CD4-positive, alpha-beta T cell (primary cell): Measurements from ENCODE around the gene RPL7A. TPM values are rescaled to one million over a fixed set of nuclear protein-coding genes. Genes with fewer than 3 reads are reported as not detected.

ENCODE experiments used
- ATAC-seq: fragments of 200-7000 bp; cut with Tn5 transposase; one replicate; pipeline ENCODE4 v1.10.0; 2022; ENCODE audit warnings: mild to moderate bottlenecking; ENCODE audit not compliant: poor library complexity
- CTCF ChIA-PET: fragments of 350-600 bp; sonication (Branson Sonifier 250); formaldehyde crosslinking; loops from one replicate; lab custom pipeline; 2021; ENCODE audit warnings: antibody characterized with exemption, inconsistent platforms; lab: Charles Lee
- POLR2A ChIA-PET: fragments of 350-600 bp; sonication (Branson Sonifier 250); formaldehyde crosslinking; loops from one replicate; lab custom pipeline; 2021; ENCODE audit warnings: antibody characterized with exemption, inconsistent platforms; lab: Charles Lee
- DNase-seq, 14 experiments: peaks; one replicate each; pipeline ENCODE4 v3.0.0-alpha.2; 2013 to 2020; ENCODE audit warnings: mixed read lengths in 2 of 14
- H3K27ac ChIP-seq, 2 donors: one replicate each; pipeline versions ENCODE4 v1.5.1 to v1.7.0; 2013; ENCODE audit warnings: low read length in 2 of 2, low read depth in 1 of 2, mild to moderate bottlenecking in 1 of 2
- H3K27me3 ChIP-seq, 2 experiments: 1 replicate in 1 of 2; 2 replicates in 1 of 2; pipeline versions ENCODE4 v1.6.1 to v1.7.0; 2013; ENCODE audit warnings: low read length in 2 of 2, control low read depth in 1 of 2, mild to moderate bottlenecking in 1 of 2, moderate library complexity in 1 of 2; ENCODE audit not compliant: insufficient read depth in 2 of 2, control insufficient read depth in 1 of 2
- H3K36me3 ChIP-seq: one replicate; pipeline ENCODE4 v1.6.1; 2013; ENCODE audit warnings: low read length, control low read depth; ENCODE audit not compliant: insufficient read depth
- H3K4me1 ChIP-seq: one replicate; pipeline ENCODE4 v1.6.1; 2013; ENCODE audit warnings: low read length, control low read depth; ENCODE audit not compliant: insufficient read depth
- H3K4me3 ChIP-seq: one replicate; pipeline ENCODE4 v1.5.1; 2013; ENCODE audit warnings: mild to moderate bottlenecking, low read length, moderate library complexity
- H3K9me3 ChIP-seq, 2 experiments: 1 replicate in 1 of 2; 2 replicates in 1 of 2; pipeline versions ENCODE4 v1.6.1 to v1.7.0; 2013; ENCODE audit warnings: low read length in 2 of 2, mild to moderate bottlenecking in 2 of 2, control low read depth in 1 of 2, moderate library complexity in 1 of 2; ENCODE audit not compliant: control insufficient read depth in 1 of 2, insufficient read depth in 1 of 2
- H3K27ac Mint-ChIP-seq: one replicate; pipeline ENCODE4 v1.8.0; 2020; ENCODE audit warnings: mixed read lengths
- H3K27me3 Mint-ChIP-seq: one replicate; pipeline ENCODE4 v1.8.0; 2021; ENCODE audit warnings: mixed read lengths
- H3K36me3 Mint-ChIP-seq: one replicate; pipeline ENCODE4 v1.8.0; 2021; ENCODE audit warnings: low read depth, mixed read lengths
- H3K4me1 Mint-ChIP-seq: one replicate; pipeline ENCODE4 v1.8.0; 2021; ENCODE audit warnings: low read depth, mixed read lengths
- H3K4me3 Mint-ChIP-seq: one replicate; pipeline ENCODE4 v1.8.0; 2020; ENCODE audit warnings: mild to moderate bottlenecking, mixed read lengths
- H3K9me3 Mint-ChIP-seq: one replicate; pipeline ENCODE4 v1.8.0; 2020; ENCODE audit warnings: mixed read lengths
- CTCF ChIP-seq: fragments of 200-600 bp; IDR thresholded peaks from one replicate; pipeline ENCODE4 v1.8.0; 2022; ENCODE audit warnings: antibody characterized with exemption, mild to moderate bottlenecking
- intact Hi-C, 2 experiments: fragments of 100-400 bp; cut with DNase I in 1 of 2; cut with micrococcal nuclease in 1 of 2; formaldehyde crosslinking; loops; one replicate each; pipeline versions ENCODE4 v1.15.1 to v1.9.0; 2023 to 2025; cut with DNase I, micrococcal nuclease
- total RNA-seq, 174 experiments: library from RNA in 2 of 174; stranded (reverse) in 2 of 174; gene quantifications; one replicate each; pipeline ENCODE4 v1.2.3 and lab custom pipeline; 2021 to 2026

RPL7A gene
- total RNA-seq, 2 experiments from 2014 or later: 2,613 to 2,686 TPM

GRCh38 chr9:133335924-133336811, 11.8 kb upstream of the RPL7A start, which contains the start of gene SURF6:
Gene SURF6 (minus strand): TSS chr9:133336188. CDS start chr9:133336132, 56 bp downstream.
- peaks cover 32% of the 10 kb centered on the region for H3K4me1 Mint-ChIP-seq
- H3K27me3 Mint-ChIP-seq: no peaks in the 10 kb centered on the region
- DNase-seq (peak; percentile 85 to 97 (median 91)), ATAC-seq (peak; percentile 93)
- Histone ChIP-seq H3K9me3 (no peaks in the 10 kb centered on the region), H3K4me1 (peaks cover 54% of the 10 kb centered on the region), H3K36me3 (peaks cover 48% of the 10 kb centered on the region), H3K27me3 (no peaks in the 10 kb centered on the region), H3K27ac (peak within 1 kb of the TSS; percentile 64 to 77), H3K4me3 (peak within 1 kb of the TSS; percentile 86)
- CTCF ChIA-PET: no interaction called here
- POLR2A ChIA-PET: interaction anchor here (1.3 to 3.2 kb wide), 3 partner anchors 12 to 41 kb away, joined by 5 to 19 read pairs (median 16); partner anchors contain the start of genes MED22, RPL7A and STKLD1
- H3K4me3 Mint-ChIP-seq: peak within 1 kb of the TSS; percentile 97
- no peak for TF ChIP-seq CTCF
- H3K27ac Mint-ChIP-seq: peak within 1 kb of the TSS; percentile 91
- peaks cover 68% of the 10 kb centered on the region for H3K36me3 Mint-ChIP-seq
- intact Hi-C loops: loop anchor here (1.0 to 5.0 kb wide), 9 partner anchors 12 to 664 kb away; partner anchors contain the start of genes MED22 (in 2 of the 2), RPL7A (in 2 of the 2), CACFD1 (in 1 of the 2) and GTF3C4 (in 1 of the 2)
- H3K9me3 Mint-ChIP-seq: no peaks in the 10 kb centered on the region

- H3K27me3 ChIP-seq: no peaks in the 10 kb centered on the region
- ChIA-PET CTCF (no interaction called here), POLR2A (interaction anchor here (1.0 to 1.6 kb wide), 3 partner anchors 8 to 16 kb away, joined by 3 to 5 read pairs (median 5); partner anchors contain the start of genes MED22 and RPL7A)
- TF ChIP-seq CTCF: no peak
- no peak overlapping the region for H3K4me3 ChIP-seq
- peaks cover 32% of the 10 kb centered on the region for H3K4me1 Mint-ChIP-seq
- H3K36me3 Mint-ChIP-seq: peaks cover 50% of the 10 kb centered on the region
- no peaks in the 10 kb centered on the region for H3K27me3 Mint-ChIP-seq
- H3K9me3 Mint-ChIP-seq: no peaks in the 10 kb centered on the region
- ATAC-seq (no peak), DNase-seq (no peak)
- no peak overlapping the region for H3K4me3 Mint-ChIP-seq
- peak overlapping the region; percentile 47 for H3K27ac Mint-ChIP-seq
- intact Hi-C loops: loop anchor here in 1 of 2 experiments (5.0 to 10.0 kb wide), 4 partner anchors 138 to 935 kb away; partner anchors contain the start of genes GTF3C4, SLC2A6 and TTF1
- no peaks in the 10 kb centered on the region for H3K9me3 ChIP-seq
- H3K27ac ChIP-seq: no peak overlapping the region
- H3K4me1 ChIP-seq: peaks cover 43% of the 10 kb centered on the region
- peaks cover 46% of the 10 kb centered on the region for H3K36me3 ChIP-seq
Measured at GRCh38 chr9:133339641-133340040, 8.4 kb upstream of the RPL7A start.

- no peak overlapping the region for H3K4me3 ChIP-seq
- ATAC-seq: no peak
- CTCF ChIA-PET: interaction anchor here (1.2 kb wide), 1 partner anchor 146 kb away, joined by 3 read pairs; no protein-coding TSS in a partner anchor
Measured at GRCh38 chr9:133340256-133340655, 7.8 kb upstream of the RPL7A start.

More at GRCh38 chr9:133340256-133340655, 7.8 kb upstream of the RPL7A start:
- H3K4me1 Mint-ChIP-seq: peaks cover 28% of the 10 kb centered on the region
- no peaks in the 10 kb centered on the region for H3K27me3 Mint-ChIP-seq
- intact Hi-C loops: loop anchor here in 1 of 2 experiments (10.0 kb wide), 1 partner anchor 935 kb away; the partner anchor contains the start of gene TTF1
- H3K36me3 Mint-ChIP-seq: peaks cover 51% of the 10 kb centered on the region
- Histone ChIP-seq H3K27me3 (no peaks in the 10 kb centered on the region), H3K36me3 (peaks cover 51% of the 10 kb centered on the region), H3K4me1 (peaks cover 38% of the 10 kb centered on the region), H3K9me3 (no peaks in the 10 kb centered on the region), H3K27ac (no peak overlapping the region)
- POLR2A ChIA-PET: interaction anchor here (1.0 to 1.6 kb wide), 3 partner anchors 8 to 15 kb away, joined by 3 to 5 read pairs (median 5); partner anchors contain the start of genes MED22 and RPL7A
- DNase-seq: peak in 1 of 14 experiments; percentile 15
- peak overlapping the region; percentile 23 for H3K4me3 Mint-ChIP-seq
- no peak for TF ChIP-seq CTCF
- H3K27ac Mint-ChIP-seq: peak overlapping the region; percentile 47
- no peaks in the 10 kb centered on the region for H3K9me3 Mint-ChIP-seq
